Pancreas (tissue), 10 donors: ENCODE results near the gene AP3S1. TPM values are rescaled to one million over a fixed set of nuclear protein-coding genes. Genes with fewer than 3 reads are reported as not detected.

ENCODE experiments used
- ATAC-seq, 4 donors: fragments of 200-7000 bp; cut with Tn5 transposase; one replicate each; pipeline versions ENCODE4 v1.8.0 to v1.9.1; 2020; ENCODE audit warnings: mild to moderate bottlenecking in 4 of 4, moderate library complexity in 4 of 4
- DNase-seq, 6 donors: peaks; one replicate each; pipeline ENCODE4 v3.0.0-alpha.2; 2020
- FAIRE-seq: peaks from 2 replicates; lab custom pipeline; 2012; peaks lifted over from hg19 to GRCh38; lab: Jason Lieb, UNC
- H3K27ac ChIP-seq, 4 donors: fragments of 200-600 bp; sonication (generic); 1 replicate in 3 of 4; 2 replicates in 1 of 4; pipeline versions ENCODE4 v1.5.0 to v1.8.0; 2020
- H3K27me3 ChIP-seq, 4 donors: fragments of 200-600 bp; one replicate each; pipeline ENCODE4 v1.8.0; 2021
- H3K36me3 ChIP-seq, 3 donors: fragments of 200-600 bp; sonication (generic) in 1 of 3; one replicate each; pipeline versions ENCODE4 v1.5.0 to v1.8.0; 2020 to 2021
- H3K4me1 ChIP-seq, 3 donors: fragments of 200-600 bp; one replicate each; pipeline ENCODE4 v1.8.0; 2021
- H3K4me3 ChIP-seq, 4 donors: fragments of 200-600 bp; sonication (generic) in 2 of 4; one replicate each; pipeline versions ENCODE4 v1.5.0 to v1.8.0; 2020 to 2021
- H3K9me3 ChIP-seq, 4 donors: fragments of 200-600 bp; one replicate each; pipeline ENCODE4 v1.8.0; 2021
- CTCF ChIP-seq, 4 donors: fragments of 200-600 bp; sonication (generic) in 3 of 4; IDR thresholded peaks; one replicate each; pipeline versions ENCODE4 v1.5.0 to v1.8.0; 2021; ENCODE audit warnings: antibody characterized with exemption in 4 of 4
- WGBS, 2 donors: extraction: QIAGEN DNeasy Blood & Tissue Kit; methylation state at CpG; one replicate each; pipeline ENCODE4 v1.1.7; 2013; 5-methylcytosine and 5-hydroxymethylcytosine counted together
- intact Hi-C, 3 donors: fragments of 100-400 bp; cut with DNase I; formaldehyde crosslinking; loops; one replicate each; pipeline versions ENCODE4 v1.11.1 to v1.14.2; 2022
- polyA plus RNA-seq, 2 donors: library from polyadenylated mRNA; stranded (reverse); fragments of 200-250 nt; gene quantifications; one replicate each; pipeline ENCODE4 v1.2.3, GENCODE V29; 2013
- total RNA-seq, 6 donors: library from RNA; stranded (reverse); fragmentation: NEBNext Ultra II Directional in 4 of 6; extraction: Animal tissue kit (Norgen Biotek cat#: 25700) in 4 of 6; gene quantifications; one replicate each; pipeline versions ENCODE4 v1.2.1 to v1.2.4, GENCODE V29; 2021 to 2023
- donor health status: healthy with polysubstance abuse.
- donor health status: DM: no; HTN: no; CAD: no; lungs with moderate emphysema.
- donor health status: DM: no; HTN: no; CAD: no.
- donor health status: control.
- donor health status: control.
- donor health status: Bipolar disorder and iron deficiency.
- donor health status: DM: yes; HTN: yes; CAD: no.
- donor health status: DM: no; HTN: no; CAD: no.
- donor health status: DM: no; HTN: no; CAD: no.
- donor health status: DM: yes; HTN: yes; CAD: no.

AP3S1 gene
- total and polyA plus RNA-seq, 8 donors, result 26.0 to 58.4 (median 47.9) TPM

- H3K9me3 ChIP-seq, result no peaks in the 10 kb centered on the region
- no peak overlapping the region for H3K4me3 ChIP-seq
- no peak for TF ChIP-seq CTCF (IDR thresholded peaks at IDR 0.05)
- no peak for FAIRE-seq
- no peak for DNase-seq
- no peaks in the 10 kb centered on the region for H3K36me3 ChIP-seq
- intact Hi-C loops, result no loop called here
- peak in 1 of 4 donors; percentile 35 for ATAC-seq
- H3K4me1 ChIP-seq, result no peaks in the 10 kb centered on the region
- H3K27me3 ChIP-seq, result no peaks in the 10 kb centered on the region
- H3K27ac ChIP-seq, result no peak overlapping the region
- WGBS, 2 donors, result 63 to 74% methylated on average over 3 of the region's 3 CpGs
These were observed 106.4 kb downstream of the AP3S1 start for GRCh38 chr5:115948091-115948534.

GRCh38 chr5:115949096-115949495 is 107.4 kb downstream of the AP3S1 start:
- Histone ChIP-seq H3K27ac (no peak overlapping the region), H3K36me3 (no peaks in the 10 kb centered on the region), H3K27me3 (no peaks in the 10 kb centered on the region), H3K4me3 (no peak overlapping the region), H3K4me1 (no peaks in the 10 kb centered on the region), H3K9me3 (no peaks in the 10 kb centered on the region)
- intact Hi-C loops, result no loop called here
- DNase-seq (no peak), ATAC-seq (no peak), FAIRE-seq (no peak)
- no peak for TF ChIP-seq CTCF (IDR thresholded peaks at IDR 0.05)
- 49 to 59% methylated on average over 1 of the region's 1 CpG for WGBS, 2 donors

GRCh38 chr5:115952588-115952987 is 110.9 kb downstream of the AP3S1 start:
- H3K36me3 ChIP-seq, result no peaks in the 10 kb centered on the region
- peaks cover 0 to 4% (median 0%) of the 10 kb centered on the region in 3 donors for H3K4me1 ChIP-seq
- FAIRE-seq, result no peak
- no peak overlapping the region for H3K27ac ChIP-seq
- 40 to 60% methylated on average over 4 of the region's 4 CpGs for WGBS, 2 donors
- H3K9me3 ChIP-seq, result no peaks in the 10 kb centered on the region
- intact Hi-C loops, result no loop called here
- peak in 1 of 6 donors; percentile 25 for DNase-seq
- peak; percentile 56 to 93 (median 75) for ATAC-seq
- no peaks in the 10 kb centered on the region for H3K27me3 ChIP-seq
- H3K4me3 ChIP-seq, result no peak overlapping the region
- TF ChIP-seq CTCF (IDR thresholded peaks at IDR 0.05), result no peak

- no peak for FAIRE-seq
- no peak for TF ChIP-seq CTCF (IDR thresholded peaks at IDR 0.05)
- H3K27ac ChIP-seq, result no peak overlapping the region
- no peak overlapping the region for H3K4me3 ChIP-seq
- DNase-seq, result no peak
- H3K36me3 ChIP-seq, result no peaks in the 10 kb centered on the region
- H3K27me3 ChIP-seq, result peaks cover 0 to 2% (median 0%) of the 10 kb centered on the region in 4 donors
- H3K4me1 ChIP-seq, result peaks cover 0 to 4% (median 0%) of the 10 kb centered on the region in 3 donors
- H3K9me3 ChIP-seq, result no peaks in the 10 kb centered on the region
- intact Hi-C loops, result no loop called here
- no peak for ATAC-seq
These were observed 112.4 kb downstream of the AP3S1 start for GRCh38 chr5:115954144-115954543.

GRCh38 chr5:115956957-115957356 is 115.2 kb downstream of the AP3S1 start:
- no peaks in the 10 kb centered on the region for H3K36me3 ChIP-seq
- ATAC-seq (no peak), FAIRE-seq (no peak), DNase-seq (no peak)
- no peak overlapping the region for H3K4me3 ChIP-seq
- no peaks in the 10 kb centered on the region for H3K9me3 ChIP-seq
- intact Hi-C loops, result no loop called here
- WGBS, 2 donors, result 68 to 74% methylated on average over 6 of the region's 6 CpGs
- TF ChIP-seq CTCF (IDR thresholded peaks at IDR 0.05), result no peak
- H3K27me3 ChIP-seq, result peaks cover 0 to 8% (median 3%) of the 10 kb centered on the region in 4 donors
- H3K4me1 ChIP-seq, result peaks cover 0 to 4% (median 0%) of the 10 kb centered on the region in 3 donors
- H3K27ac ChIP-seq, result no peak overlapping the region
